Measurements from ENCODE around the gene FBXL16. TPM values are rescaled to one million over a fixed set of nuclear protein-coding genes. Genes with fewer than 3 reads are reported as not detected.

Gene FBXL16
- total and polyA plus RNA-seq, 2 donors (not counting 1 experiment from before 2014, with no cell fraction given) = 0.07 TPM; not detected in 1

GRCh38 chr16:689175-689897 is 16.3 kb downstream of the FBXL16 start:
- no peaks in the 10 kb centered on the region for H4K20me1 ChIP-seq (ENCODE audit: control insufficient read depth, extremely low read depth, insufficient read depth, low read length)
- peak overlapping the region; percentile 73 for H3K9ac ChIP-seq (ENCODE audit: insufficient read depth, low read length)
- H3K9me3 ChIP-seq (ENCODE audit: control insufficient read depth, insufficient read depth, low read depth, low read length) = no peaks in the 10 kb centered on the region
- peak overlapping the region; percentile 67 to 84 (median 78) for H3K4me3 ChIP-seq (replicated peaks in 1 of 4; ENCODE audit: control extremely low read depth in 1 of 4, insufficient read depth in 1 of 4, low read depth in 3 of 4, low read length in 4 of 4)
- peaks cover 11% of the 10 kb centered on the region for H3K27me3 ChIP-seq (ENCODE audit: control insufficient read depth, insufficient read depth, low read length)
- H2AFZ ChIP-seq (ENCODE audit: low read length) = peak overlapping the region; percentile 6
- TF ChIP-seq, protein P1, sequence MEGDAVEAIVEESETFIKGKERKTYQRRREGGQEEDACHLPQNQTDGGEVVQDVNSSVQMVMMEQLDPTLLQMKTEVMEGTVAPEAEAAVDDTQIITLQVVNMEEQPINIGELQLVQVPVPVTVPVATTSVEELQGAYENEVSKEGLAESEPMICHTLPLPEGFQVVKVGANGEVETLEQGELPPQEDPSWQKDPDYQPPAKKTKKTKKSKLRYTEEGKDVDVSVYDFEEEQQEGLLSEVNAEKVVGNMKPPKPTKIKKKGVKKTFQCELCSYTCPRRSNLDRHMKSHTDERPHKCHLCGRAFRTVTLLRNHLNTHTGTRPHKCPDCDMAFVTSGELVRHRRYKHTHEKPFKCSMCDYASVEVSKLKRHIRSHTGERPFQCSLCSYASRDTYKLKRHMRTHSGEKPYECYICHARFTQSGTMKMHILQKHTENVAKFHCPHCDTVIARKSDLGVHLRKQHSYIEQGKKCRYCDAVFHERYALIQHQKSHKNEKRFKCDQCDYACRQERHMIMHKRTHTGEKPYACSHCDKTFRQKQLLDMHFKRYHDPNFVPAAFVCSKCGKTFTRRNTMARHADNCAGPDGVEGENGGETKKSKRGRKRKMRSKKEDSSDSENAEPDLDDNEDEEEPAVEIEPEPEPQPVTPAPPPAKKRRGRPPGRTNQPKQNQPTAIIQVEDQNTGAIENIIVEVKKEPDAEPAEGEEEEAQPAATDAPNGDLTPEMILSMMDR (conservative IDR thresholded peaks at IDR 0.05 in 1 of 2, IDR thresholded peaks at IDR 0.05 in 1 of 2; ENCODE audit: low read depth in 1 of 2, low read length in 2 of 2) = no peak
- no peak for TF ChIP-seq EZH2 (IDR thresholded peaks at IDR 0.05; ENCODE audit: low read length, missing control alignments)
- H3K4me2 ChIP-seq (ENCODE audit: extremely low read depth, insufficient read depth, low read length) = peak overlapping the region; percentile 91
- H3K79me2 ChIP-seq (ENCODE audit: control insufficient read depth, insufficient read depth, low read length) = peaks cover 6% of the 10 kb centered on the region
- H3K4me1 ChIP-seq (ENCODE audit: control insufficient read depth, extremely low read depth, insufficient read depth, low read length) = peaks cover 3% of the 10 kb centered on the region
- H3K27ac ChIP-seq (ENCODE audit: insufficient read depth, low read length) = peak overlapping the region; percentile 67
- DNase-seq (ENCODE audit: low read depth in 2 of 2) = no peak
- H3K36me3 ChIP-seq (ENCODE audit: control insufficient read depth, insufficient read depth, low read length) = peaks cover 18% of the 10 kb centered on the region

DNA sequence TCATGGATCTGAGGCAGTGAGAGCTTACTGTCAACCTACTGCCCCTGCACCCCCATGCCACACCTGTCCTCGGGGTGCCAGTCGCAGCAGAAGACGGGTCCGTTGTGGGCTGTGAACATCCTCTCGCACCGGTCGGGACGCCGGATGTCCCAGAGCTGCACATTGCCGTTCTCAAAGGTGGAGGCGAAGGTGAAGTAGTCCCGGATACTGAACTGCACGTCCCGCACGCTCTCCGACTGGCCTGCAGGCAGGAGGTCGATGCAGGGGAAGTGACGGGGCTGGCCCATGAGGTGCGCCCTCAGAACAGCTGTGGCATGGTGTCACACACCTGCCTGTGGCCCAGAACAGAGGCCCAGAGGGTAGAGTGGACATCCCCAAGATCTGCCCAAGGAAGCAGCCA is 18.1 kb downstream of the FBXL16 start:
- H2AFZ ChIP-seq (ENCODE audit: low read length) = no peak overlapping the region
- peaks cover 27% of the 10 kb centered on the region for H3K36me3 ChIP-seq (ENCODE audit: control insufficient read depth, insufficient read depth, low read length)
- no peak overlapping the region for H3K27ac ChIP-seq (ENCODE audit: insufficient read depth, low read length)
- TF ChIP-seq EZH2 (IDR thresholded peaks at IDR 0.05; ENCODE audit: low read length, missing control alignments) = no peak
- TF ChIP-seq, protein P1 (conservative IDR thresholded peaks at IDR 0.05 in 1 of 2, IDR thresholded peaks at IDR 0.05 in 1 of 2; ENCODE audit: low read depth in 1 of 2, low read length in 2 of 2) = no peak
- no peak overlapping the region for H3K4me3 ChIP-seq (replicated peaks in 1 of 4; ENCODE audit: control extremely low read depth in 1 of 4, insufficient read depth in 1 of 4, low read depth in 3 of 4, low read length in 4 of 4)
- H3K79me2 ChIP-seq (ENCODE audit: control insufficient read depth, insufficient read depth, low read length) = peaks cover 19% of the 10 kb centered on the region
- no peak overlapping the region for H3K9ac ChIP-seq (ENCODE audit: insufficient read depth, low read length)
- no peaks in the 10 kb centered on the region for H4K20me1 ChIP-seq (ENCODE audit: control insufficient read depth, extremely low read depth, insufficient read depth, low read length)
- peaks cover 9% of the 10 kb centered on the region for H3K4me1 ChIP-seq (ENCODE audit: control insufficient read depth, extremely low read depth, insufficient read depth, low read length)
- DNase-seq (ENCODE audit: low read depth in 2 of 2) = no peak
- no peaks in the 10 kb centered on the region for H3K9me3 ChIP-seq (ENCODE audit: control insufficient read depth, insufficient read depth, low read depth, low read length)
- no peak overlapping the region for H3K4me2 ChIP-seq (ENCODE audit: extremely low read depth, insufficient read depth, low read length)
- no peaks in the 10 kb centered on the region for H3K27me3 ChIP-seq (ENCODE audit: control insufficient read depth, insufficient read depth, low read length)

- TF ChIP-seq, protein P1 (conservative IDR thresholded peaks at IDR 0.05 in 1 of 2, IDR thresholded peaks at IDR 0.05 in 1 of 2; ENCODE audit: low read depth in 1 of 2, low read length in 2 of 2) = no peak
- no peak for TF ChIP-seq EZH2 (IDR thresholded peaks at IDR 0.05; ENCODE audit: low read length, missing control alignments)
- peaks cover 14% of the 10 kb centered on the region for H3K4me1 ChIP-seq (ENCODE audit: control insufficient read depth, extremely low read depth, insufficient read depth, low read length)
- H3K79me2 ChIP-seq (ENCODE audit: control insufficient read depth, insufficient read depth, low read length) = peaks cover 28% of the 10 kb centered on the region
- DNase-seq (ENCODE audit: low read depth in 2 of 2) = no peak
- H3K4me3 ChIP-seq (replicated peaks in 1 of 4; ENCODE audit: control extremely low read depth in 1 of 4, insufficient read depth in 1 of 4, low read depth in 3 of 4, low read length in 4 of 4) = no peak overlapping the region
- no peaks in the 10 kb centered on the region for H3K27me3 ChIP-seq (ENCODE audit: control insufficient read depth, insufficient read depth, low read length)
- no peak overlapping the region for H3K9ac ChIP-seq (ENCODE audit: insufficient read depth, low read length)
- no peak overlapping the region for H2AFZ ChIP-seq (ENCODE audit: low read length)
- peaks cover 35% of the 10 kb centered on the region for H3K36me3 ChIP-seq (ENCODE audit: control insufficient read depth, insufficient read depth, low read length)
- H3K4me2 ChIP-seq (ENCODE audit: extremely low read depth, insufficient read depth, low read length) = no peak overlapping the region
- no peak overlapping the region for H3K27ac ChIP-seq (ENCODE audit: insufficient read depth, low read length)
- H3K9me3 ChIP-seq (ENCODE audit: control insufficient read depth, insufficient read depth, low read depth, low read length) = no peaks in the 10 kb centered on the region
- H4K20me1 ChIP-seq (ENCODE audit: control insufficient read depth, extremely low read depth, insufficient read depth, low read length) = no peaks in the 10 kb centered on the region
Measured at GRCh38 chr16:686459-687260, 18.9 kb downstream of the FBXL16 start.
